ENCODE data around the gene MAPKAPK2. TPM values are rescaled to one million over a fixed set of nuclear protein-coding genes. Genes with fewer than 3 reads are reported as not detected.

The MAPKAPK2 gene
- total RNA-seq, 1 experiment from 2014 or later = 96.8 TPM

- H3K27ac Mint-ChIP-seq (ENCODE audit: unreplicated experiment) = no peak overlapping the region
- no peaks in the 10 kb centered on the region for H3K4me1 Mint-ChIP-seq (ENCODE audit: low read depth, unreplicated experiment)
- ChIA-PET CTCF (no interaction called here), POLR2A (no interaction called here)
- H3K36me3 Mint-ChIP-seq (ENCODE audit: insufficient read depth, unreplicated experiment) = no peaks in the 10 kb centered on the region
- no TSS peak for BruUV-seq (replicated peaks)
- intact Hi-C loops (cut with micrococcal nuclease; ENCODE audit: unreplicated experiment) = no loop called here
- no peaks in the 10 kb centered on the region for H3K9me3 Mint-ChIP-seq (ENCODE audit: unreplicated experiment)
- DNase-seq = no peak
- no peak overlapping the region for H3K4me3 ChIP-seq (ENCODE audit: low read depth, low read length)
- H3K4me3 Mint-ChIP-seq (ENCODE audit: unreplicated experiment) = no peak overlapping the region
- no peaks in the 10 kb centered on the region for H3K4me1 ChIP-seq
- H3K27me3 Mint-ChIP-seq (ENCODE audit: insufficient read depth, unreplicated experiment) = no peaks in the 10 kb centered on the region
- no peaks in the 10 kb centered on the region for H3K36me3 ChIP-seq (ENCODE audit: control insufficient read depth, insufficient read depth, low read length)
- TF ChIP-seq CTCF (IDR thresholded peaks at IDR 0.05; ENCODE audit: insufficient read depth in 1 of 2, low read depth in 1 of 2, low read length in 1 of 2, severe bottlenecking in 1 of 2, unreplicated experiment in 1 of 2) = no peak
- no peaks in the 10 kb centered on the region for H3K9me3 ChIP-seq
- no peaks in the 10 kb centered on the region for H3K27me3 ChIP-seq (replicated peaks; ENCODE audit: control insufficient read depth, insufficient read depth, low read length)
These were observed 41.5 kb upstream of the MAPKAPK2 start for GRCh38 chr1:206643118-206643698.

- Histone ChIP-seq H3K36me3 (ENCODE audit: control insufficient read depth, insufficient read depth, low read length) (no peaks in the 10 kb centered on the region), H3K9me3 (no peaks in the 10 kb centered on the region), H3K27me3 (replicated peaks; ENCODE audit: control insufficient read depth, insufficient read depth, low read length) (no peaks in the 10 kb centered on the region), H3K4me3 (ENCODE audit: low read depth, low read length) (no peak overlapping the region), H3K4me1 (no peaks in the 10 kb centered on the region)
- no peak for TF ChIP-seq CTCF (IDR thresholded peaks at IDR 0.05; ENCODE audit: insufficient read depth in 1 of 2, low read depth in 1 of 2, low read length in 1 of 2, severe bottlenecking in 1 of 2, unreplicated experiment in 1 of 2)
- no peak overlapping the region for H3K27ac Mint-ChIP-seq (ENCODE audit: unreplicated experiment)
- H3K9me3 Mint-ChIP-seq (ENCODE audit: unreplicated experiment) = no peaks in the 10 kb centered on the region
- intact Hi-C loops (cut with micrococcal nuclease; ENCODE audit: unreplicated experiment) = no loop called here
- DNase-seq = no peak
- H3K36me3 Mint-ChIP-seq (ENCODE audit: insufficient read depth, unreplicated experiment) = no peaks in the 10 kb centered on the region
- peaks cover 11% of the 10 kb centered on the region for H3K27me3 Mint-ChIP-seq (ENCODE audit: insufficient read depth, unreplicated experiment)
- CTCF ChIA-PET = interaction anchor here (0.9 kb wide), 1 partner anchor 1649 kb away, joined by 3 read pairs; no protein-coding TSS in a partner anchor
- H3K4me1 Mint-ChIP-seq (ENCODE audit: low read depth, unreplicated experiment) = no peaks in the 10 kb centered on the region
- POLR2A ChIA-PET = no interaction called here
- no TSS peak for BruUV-seq (replicated peaks)
- no peak overlapping the region for H3K4me3 Mint-ChIP-seq (ENCODE audit: unreplicated experiment)
These were observed 38.2 kb upstream of the MAPKAPK2 start for GRCh38 chr1:206646504-206646903.

GRCh38 chr1:206647224-206647623 is 37.5 kb upstream of the MAPKAPK2 start:
- no peaks in the 10 kb centered on the region for H3K4me1 Mint-ChIP-seq (ENCODE audit: low read depth, unreplicated experiment)
- Histone ChIP-seq H3K4me3 (ENCODE audit: low read depth, low read length) (no peak overlapping the region), H3K4me1 (no peaks in the 10 kb centered on the region), H3K36me3 (ENCODE audit: control insufficient read depth, insufficient read depth, low read length) (no peaks in the 10 kb centered on the region), H3K9me3 (no peaks in the 10 kb centered on the region), H3K27me3 (replicated peaks; ENCODE audit: control insufficient read depth, insufficient read depth, low read length) (no peaks in the 10 kb centered on the region)
- no peak overlapping the region for H3K4me3 Mint-ChIP-seq (ENCODE audit: unreplicated experiment)
- ChIA-PET CTCF (no interaction called here), POLR2A (no interaction called here)
- no peak for DNase-seq
- H3K27me3 Mint-ChIP-seq (ENCODE audit: insufficient read depth, unreplicated experiment) = peaks cover 16% of the 10 kb centered on the region
- H3K27ac Mint-ChIP-seq (ENCODE audit: unreplicated experiment) = no peak overlapping the region
- BruUV-seq (replicated peaks) = no TSS peak
- TF ChIP-seq CTCF (IDR thresholded peaks at IDR 0.05; ENCODE audit: insufficient read depth in 1 of 2, low read depth in 1 of 2, low read length in 1 of 2, severe bottlenecking in 1 of 2, unreplicated experiment in 1 of 2) = no peak
- H3K36me3 Mint-ChIP-seq (ENCODE audit: insufficient read depth, unreplicated experiment) = no peaks in the 10 kb centered on the region
- intact Hi-C loops (cut with micrococcal nuclease; ENCODE audit: unreplicated experiment) = no loop called here
- H3K9me3 Mint-ChIP-seq (ENCODE audit: unreplicated experiment) = no peaks in the 10 kb centered on the region
